GM12875 (cell line): ENCODE data around the gene PDLIM1.

Experiments used
- H3K4me3 ChIP-seq: one replicate; pipeline ENCODE4 v1.5.1; 2011; ENCODE audit warnings: low read depth, low read length, control low read depth
- TF ChIP-seq, protein P1 (sequence below): IDR thresholded peaks from 2 replicates; pipeline ENCODE4 v1.5.1; 2011; ENCODE audit warnings: low read depth, mild to moderate bottlenecking, control low read depth, inconsistent platforms, low read length, moderate library complexity, borderline replicate concordance; ENCODE audit not compliant: insufficient read depth

The PDLIM1 gene

DNA sequence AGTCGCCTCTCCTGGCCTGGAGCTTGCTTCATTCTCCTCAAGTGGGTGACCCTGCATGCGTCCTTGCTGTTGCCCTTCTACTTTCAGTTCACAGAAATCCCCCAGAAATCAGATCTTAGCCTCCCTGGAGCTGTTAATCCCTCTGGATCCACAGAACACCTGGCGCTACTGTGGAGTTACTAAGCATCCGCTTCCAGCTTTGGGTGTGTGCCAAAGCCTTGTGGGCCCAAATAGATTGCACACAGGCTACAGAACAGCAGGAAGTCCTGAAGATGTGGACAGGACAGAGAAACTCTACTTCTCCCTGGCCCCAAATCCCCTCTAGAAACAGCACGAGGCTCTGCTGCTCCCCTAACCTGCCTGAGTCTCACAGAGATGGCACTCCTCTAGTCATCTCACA is 36.6 kb upstream of the PDLIM1 start:
- no peak overlapping the region for H3K4me3 ChIP-seq
- TF ChIP-seq, protein P1, sequence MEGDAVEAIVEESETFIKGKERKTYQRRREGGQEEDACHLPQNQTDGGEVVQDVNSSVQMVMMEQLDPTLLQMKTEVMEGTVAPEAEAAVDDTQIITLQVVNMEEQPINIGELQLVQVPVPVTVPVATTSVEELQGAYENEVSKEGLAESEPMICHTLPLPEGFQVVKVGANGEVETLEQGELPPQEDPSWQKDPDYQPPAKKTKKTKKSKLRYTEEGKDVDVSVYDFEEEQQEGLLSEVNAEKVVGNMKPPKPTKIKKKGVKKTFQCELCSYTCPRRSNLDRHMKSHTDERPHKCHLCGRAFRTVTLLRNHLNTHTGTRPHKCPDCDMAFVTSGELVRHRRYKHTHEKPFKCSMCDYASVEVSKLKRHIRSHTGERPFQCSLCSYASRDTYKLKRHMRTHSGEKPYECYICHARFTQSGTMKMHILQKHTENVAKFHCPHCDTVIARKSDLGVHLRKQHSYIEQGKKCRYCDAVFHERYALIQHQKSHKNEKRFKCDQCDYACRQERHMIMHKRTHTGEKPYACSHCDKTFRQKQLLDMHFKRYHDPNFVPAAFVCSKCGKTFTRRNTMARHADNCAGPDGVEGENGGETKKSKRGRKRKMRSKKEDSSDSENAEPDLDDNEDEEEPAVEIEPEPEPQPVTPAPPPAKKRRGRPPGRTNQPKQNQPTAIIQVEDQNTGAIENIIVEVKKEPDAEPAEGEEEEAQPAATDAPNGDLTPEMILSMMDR, result no peak

DNA sequence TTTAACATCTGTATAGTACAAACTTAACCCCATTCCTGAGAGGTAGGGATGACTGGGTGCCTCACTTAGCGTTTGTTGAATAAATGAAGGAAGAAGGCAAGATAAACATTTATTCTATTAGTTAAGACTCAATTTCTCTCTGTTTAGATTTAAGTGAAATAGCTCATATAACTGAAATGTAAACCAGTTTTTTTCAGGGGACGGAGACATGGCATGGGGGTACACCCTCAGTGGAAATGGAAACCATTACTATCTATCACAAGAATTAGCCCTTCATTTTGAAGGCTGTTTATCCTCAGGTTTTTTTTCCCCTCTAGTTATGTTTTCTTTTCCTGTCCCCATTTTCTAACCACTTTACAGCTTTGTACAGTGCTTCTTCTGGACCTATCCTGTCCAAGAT is 35.6 kb upstream of the PDLIM1 start:
- H3K4me3 ChIP-seq, result no peak overlapping the region

DNA sequence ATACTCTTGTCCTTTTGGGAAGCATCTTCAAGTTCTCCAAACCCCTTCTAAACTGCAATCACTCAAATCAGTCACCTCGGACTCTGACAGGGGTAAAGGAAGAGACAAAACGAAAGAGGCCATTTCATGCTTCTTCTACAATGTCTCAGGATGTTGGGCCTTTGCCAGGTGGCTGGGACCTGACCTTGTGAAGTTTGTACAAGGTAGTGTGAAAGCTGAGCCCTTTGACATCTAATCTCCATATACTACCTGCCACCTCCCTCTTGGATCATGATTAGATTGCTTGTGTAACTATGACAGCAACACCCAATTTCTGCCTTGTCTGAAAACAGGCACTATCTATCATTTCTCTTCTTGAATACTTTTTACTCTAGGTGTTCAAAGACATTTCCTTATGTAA is 35.1 kb upstream of the PDLIM1 start:
- no peak overlapping the region for H3K4me3 ChIP-seq
- TF ChIP-seq, protein P1, result no peak

More for the DNA sequence above, 35.6 kb upstream of the PDLIM1 start:
- TF ChIP-seq, protein P1, result no peak

GRCh38 chr10:95324436-95325268 is 33.8 kb upstream of the PDLIM1 start:
- TF ChIP-seq, protein P1, result no peak
- no peak overlapping the region for H3K4me3 ChIP-seq

GRCh38 chr10:95321554-95322301 is 30.9 kb upstream of the PDLIM1 start:
- TF ChIP-seq, protein P1, result no peak
- no peak overlapping the region for H3K4me3 ChIP-seq

DNA sequence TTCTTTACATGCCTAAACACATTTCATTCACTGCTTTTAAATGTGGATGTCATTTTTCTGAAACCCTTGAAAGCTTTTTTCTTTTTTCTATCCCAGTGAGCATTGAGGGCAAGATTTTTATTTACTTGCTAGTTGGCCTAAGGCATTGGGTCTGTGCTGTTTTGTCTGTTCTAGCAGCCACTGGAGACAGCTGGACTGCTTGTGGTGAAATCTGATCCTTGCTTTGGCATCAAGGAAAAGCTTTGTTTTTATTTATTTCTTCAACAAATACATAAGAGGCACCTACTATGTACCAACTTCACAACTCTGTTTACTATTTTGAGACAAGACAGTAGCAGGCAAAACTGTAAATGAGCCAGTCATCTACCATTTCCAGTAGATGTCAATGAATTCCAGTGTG is 28.4 kb upstream of the PDLIM1 start:
- no peak overlapping the region for H3K4me3 ChIP-seq

More for the DNA sequence above, 28.4 kb upstream of the PDLIM1 start:
- TF ChIP-seq, protein P1, result no peak
